Astrocyte (in vitro differentiated cells and primary cell): Measurements from ENCODE around the gene BBS7.

Source experiments
- EZH2 ChIP-seq: IDR thresholded peaks from 2 replicates; pipeline ENCODE4 v1.6.1; 2012; ENCODE audit warnings: mild to moderate bottlenecking, low read length, inconsistent platforms; ENCODE audit not compliant: insufficient read depth
- TF ChIP-seq, protein P1 (sequence below): IDR thresholded peaks from 2 replicates; pipeline ENCODE4 v1.5.1; 2011; ENCODE audit warnings: low read depth, mild to moderate bottlenecking, inconsistent platforms, low read length, moderate library complexity; ENCODE audit not compliant: insufficient read depth

DNA sequence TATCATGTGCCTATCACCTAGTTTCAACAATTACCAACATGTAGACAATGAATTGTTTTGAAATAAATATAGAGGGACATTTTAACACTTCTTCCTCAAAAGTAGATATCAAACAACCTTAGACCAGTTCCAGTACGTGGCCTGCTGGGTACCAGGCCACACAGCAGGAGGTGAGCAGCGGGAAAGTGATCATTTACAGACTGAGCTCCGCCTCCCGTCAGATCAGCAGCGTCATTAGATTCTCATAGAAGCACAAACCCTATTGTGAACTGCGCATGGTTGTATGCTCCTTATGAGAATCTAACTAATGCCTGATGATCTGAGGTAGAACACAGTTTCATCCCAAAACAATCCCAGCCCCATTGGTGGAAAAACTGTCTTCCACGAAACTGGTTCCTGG lies 6.5 kb downstream of the BBS7 start:
- TF ChIP-seq, protein P1, sequence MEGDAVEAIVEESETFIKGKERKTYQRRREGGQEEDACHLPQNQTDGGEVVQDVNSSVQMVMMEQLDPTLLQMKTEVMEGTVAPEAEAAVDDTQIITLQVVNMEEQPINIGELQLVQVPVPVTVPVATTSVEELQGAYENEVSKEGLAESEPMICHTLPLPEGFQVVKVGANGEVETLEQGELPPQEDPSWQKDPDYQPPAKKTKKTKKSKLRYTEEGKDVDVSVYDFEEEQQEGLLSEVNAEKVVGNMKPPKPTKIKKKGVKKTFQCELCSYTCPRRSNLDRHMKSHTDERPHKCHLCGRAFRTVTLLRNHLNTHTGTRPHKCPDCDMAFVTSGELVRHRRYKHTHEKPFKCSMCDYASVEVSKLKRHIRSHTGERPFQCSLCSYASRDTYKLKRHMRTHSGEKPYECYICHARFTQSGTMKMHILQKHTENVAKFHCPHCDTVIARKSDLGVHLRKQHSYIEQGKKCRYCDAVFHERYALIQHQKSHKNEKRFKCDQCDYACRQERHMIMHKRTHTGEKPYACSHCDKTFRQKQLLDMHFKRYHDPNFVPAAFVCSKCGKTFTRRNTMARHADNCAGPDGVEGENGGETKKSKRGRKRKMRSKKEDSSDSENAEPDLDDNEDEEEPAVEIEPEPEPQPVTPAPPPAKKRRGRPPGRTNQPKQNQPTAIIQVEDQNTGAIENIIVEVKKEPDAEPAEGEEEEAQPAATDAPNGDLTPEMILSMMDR = no peak
- no peak for TF ChIP-seq EZH2
